Hair follicle dermal papilla cell (primary cell): ENCODE results near the gene EMC7. TPM values are rescaled to one million over a fixed set of nuclear protein-coding genes. Genes with fewer than 3 reads are reported as not detected.

Source experiments
- total RNA-seq: library from RNA; depleted of rRNA; stranded (reverse); fragments of >200 nt; gene quantifications from 2 replicates; pipeline ENCODE4 v1.2.3, GENCODE V29; 2012

The EMC7 gene
- 25.1 and 27.1 TPM in 2 replicates for total RNA-seq

DNA sequence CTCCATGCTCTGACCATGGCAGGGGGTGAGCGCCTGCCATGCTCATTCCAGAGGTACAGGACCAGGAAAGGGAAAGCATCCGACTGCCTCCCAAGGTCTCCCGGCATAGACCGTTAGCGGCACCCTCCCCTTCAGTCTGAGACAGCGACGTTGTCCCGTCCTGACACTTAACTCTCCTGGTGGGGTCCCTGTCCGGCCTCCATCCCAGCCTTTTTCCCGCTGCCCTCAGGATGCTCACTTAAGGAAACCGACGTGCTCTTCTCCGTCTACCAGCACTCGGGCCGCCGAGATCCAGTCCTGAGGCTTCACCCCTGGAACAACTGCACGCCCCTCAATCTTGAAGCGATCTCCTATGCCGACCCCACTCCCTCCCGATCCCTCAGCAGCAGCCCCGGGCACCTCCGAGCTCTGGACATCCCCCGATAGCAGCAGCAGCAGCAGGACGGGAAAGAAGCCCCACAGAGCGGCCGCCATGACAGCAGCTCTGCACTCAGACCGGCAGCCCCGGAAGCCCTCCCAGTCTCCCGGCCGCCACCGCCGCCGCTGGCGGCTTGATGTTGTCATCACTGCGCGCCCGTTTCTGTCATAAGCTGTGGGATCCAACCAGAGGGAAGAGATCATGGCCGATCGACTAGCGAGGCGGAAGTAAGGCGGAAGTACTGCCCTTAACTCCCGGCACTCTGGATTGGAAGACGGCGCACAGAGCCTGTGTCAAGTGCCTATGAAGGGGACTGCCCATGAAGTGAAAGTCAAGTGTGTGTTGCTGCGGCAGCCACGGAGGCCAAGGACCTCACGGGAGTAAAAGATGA lies at the start of gene EMC7, which contains the start of gene PGBD4:
Gene EMC7 (minus strand): TSS at position 497 of the 809 bp plus-strand sequence. CDS start 23 bp downstream, at position 474.
Gene PGBD4 (plus strand): TSS at position 718 of the 809 bp plus-strand sequence. CDS start 449 bp downstream, outside the sequence.

DNA sequence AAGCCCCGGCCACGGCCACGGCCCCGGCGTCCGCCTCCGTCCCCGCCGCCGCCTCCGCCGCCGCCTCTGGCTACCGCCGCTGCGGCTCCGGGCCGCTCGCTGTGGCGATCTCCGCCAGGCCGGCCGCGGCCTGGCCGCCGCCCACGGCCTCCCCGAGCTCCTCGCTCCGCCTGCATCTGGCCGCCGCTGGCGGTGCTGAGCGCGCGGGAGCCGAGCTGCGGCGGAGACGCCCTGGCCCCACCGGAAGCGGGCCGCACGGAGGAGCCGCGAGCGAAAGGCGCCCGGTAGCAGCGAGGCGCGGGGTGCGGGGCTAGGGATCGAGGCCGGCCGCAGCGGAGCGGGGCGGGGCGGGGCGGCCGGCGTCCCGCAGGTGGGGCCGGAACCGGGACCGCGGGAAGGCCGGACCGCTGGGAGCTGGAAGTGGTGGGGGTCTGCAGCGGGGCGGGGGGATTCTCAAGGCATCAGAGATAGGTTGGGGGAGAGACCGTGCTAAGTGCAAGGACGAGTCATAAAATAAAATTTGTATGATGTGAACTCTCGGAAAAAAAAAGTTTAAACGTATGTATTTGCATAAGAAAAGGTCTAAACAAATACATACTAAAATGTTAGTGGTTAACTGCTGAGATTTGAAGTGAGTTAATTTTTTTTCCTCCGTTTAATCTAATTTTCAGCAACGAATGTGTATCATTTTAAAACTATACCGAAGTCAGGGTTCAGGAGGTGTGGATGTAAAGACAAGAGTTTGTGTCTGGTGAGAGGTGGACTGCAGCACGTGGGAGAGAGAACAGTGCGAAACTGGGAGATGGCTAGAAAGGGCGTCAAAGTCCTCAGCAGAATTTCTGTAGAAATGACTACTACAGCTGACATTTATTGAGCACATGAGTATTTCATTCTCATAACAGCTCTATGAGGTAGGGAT lies 62.5 kb downstream of the EMC7 start, which contains the start of gene AVEN:
Gene AVEN (minus strand): TSS at position 334 of the 919 bp plus-strand sequence. CDS start 158 bp downstream, at position 176.

Other genes with a start within 250 kb of the EMC7 start
- gene CHRM5, start 133.4 kb downstream of the EMC7 start, total RNA-seq = under 0.01 TPM in 1 of 2 replicates, not detected in the other
- gene AVEN, start 62.7 kb downstream of the EMC7 start, total RNA-seq = 15.1 and 15.9 TPM in 2 replicates
- gene PGBD4, start 221 bp upstream of the EMC7 start, total RNA-seq = 1.6 TPM in 2 replicates
- gene KATNBL1, start 108.2 kb upstream of the EMC7 start, total RNA-seq = 42.1 and 47.1 TPM in 2 replicates
- gene EMC4, start 123.2 kb upstream of the EMC7 start, total RNA-seq = 102 and 123 TPM in 2 replicates
- gene SLC12A6, start 235.9 kb upstream of the EMC7 start, total RNA-seq = 15.3 and 21.7 TPM in 2 replicates
- 124 and 134 TPM in 2 replicates for gene NOP10, start 241.3 kb upstream of the EMC7 start, total RNA-seq
- not detected in 2 replicates for gene NUTM1, start 241.5 kb upstream of the EMC7 start, total RNA-seq